WI38 (cell line): ENCODE results near the gene SSC5D.

Experiments
- H3K4me3 ChIP-seq: 2 replicates; pipeline ENCODE4 v1.5.1; 2011; ENCODE audit warnings: low read depth, mild to moderate bottlenecking, control low read depth, low read length
- TF ChIP-seq, protein P1 (sequence below): IDR thresholded peaks from 2 replicates; pipeline ENCODE4 v1.5.1; 2012; ENCODE audit warnings: low read depth, mild to moderate bottlenecking, control low read depth, low read length

SSC5D gene

DNA sequence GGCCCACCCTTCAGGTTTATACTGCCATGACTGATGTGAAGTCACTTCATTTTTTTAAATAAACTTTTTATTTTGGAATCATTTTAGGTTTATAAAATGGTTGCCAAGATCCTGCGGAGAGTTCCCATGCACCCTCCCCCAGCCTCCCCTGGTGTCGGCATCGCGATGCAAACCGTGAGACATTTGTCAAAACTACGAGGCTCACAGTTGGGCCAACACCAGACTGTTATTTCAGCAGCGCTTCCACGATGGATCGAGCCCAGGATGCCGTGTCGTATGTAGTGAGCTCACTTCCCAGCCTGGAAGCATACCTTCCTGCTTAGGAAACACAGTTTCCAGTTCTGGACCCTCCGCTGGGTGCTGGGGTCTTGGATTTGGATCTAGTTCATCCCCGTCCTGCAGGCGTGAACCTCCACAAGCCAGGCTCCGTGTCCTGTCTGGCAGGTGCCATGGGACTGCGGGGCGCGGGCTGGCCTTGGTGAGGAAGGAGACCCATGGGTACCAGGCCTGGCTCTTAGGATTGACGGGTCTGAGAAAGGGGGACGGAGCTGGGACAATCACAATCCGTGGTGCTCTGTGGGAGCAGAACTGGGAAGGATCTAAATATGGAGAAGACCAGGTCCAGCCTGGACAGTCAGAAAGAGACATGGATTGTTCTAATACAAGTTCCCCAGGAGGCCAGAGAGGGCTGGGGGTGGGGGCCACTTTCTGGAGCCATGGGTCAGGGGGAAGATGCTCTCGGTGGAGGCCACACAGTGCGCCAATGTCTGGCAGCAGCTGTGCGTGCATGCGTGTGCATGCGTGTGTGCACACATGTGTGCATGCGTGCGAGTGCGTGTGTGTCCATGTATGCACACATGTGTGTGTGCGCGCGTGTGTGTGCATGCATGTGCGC, 51.1 kb downstream of the SSC5D start:
- TF ChIP-seq, protein P1, sequence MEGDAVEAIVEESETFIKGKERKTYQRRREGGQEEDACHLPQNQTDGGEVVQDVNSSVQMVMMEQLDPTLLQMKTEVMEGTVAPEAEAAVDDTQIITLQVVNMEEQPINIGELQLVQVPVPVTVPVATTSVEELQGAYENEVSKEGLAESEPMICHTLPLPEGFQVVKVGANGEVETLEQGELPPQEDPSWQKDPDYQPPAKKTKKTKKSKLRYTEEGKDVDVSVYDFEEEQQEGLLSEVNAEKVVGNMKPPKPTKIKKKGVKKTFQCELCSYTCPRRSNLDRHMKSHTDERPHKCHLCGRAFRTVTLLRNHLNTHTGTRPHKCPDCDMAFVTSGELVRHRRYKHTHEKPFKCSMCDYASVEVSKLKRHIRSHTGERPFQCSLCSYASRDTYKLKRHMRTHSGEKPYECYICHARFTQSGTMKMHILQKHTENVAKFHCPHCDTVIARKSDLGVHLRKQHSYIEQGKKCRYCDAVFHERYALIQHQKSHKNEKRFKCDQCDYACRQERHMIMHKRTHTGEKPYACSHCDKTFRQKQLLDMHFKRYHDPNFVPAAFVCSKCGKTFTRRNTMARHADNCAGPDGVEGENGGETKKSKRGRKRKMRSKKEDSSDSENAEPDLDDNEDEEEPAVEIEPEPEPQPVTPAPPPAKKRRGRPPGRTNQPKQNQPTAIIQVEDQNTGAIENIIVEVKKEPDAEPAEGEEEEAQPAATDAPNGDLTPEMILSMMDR = no peak
- no peak overlapping the region for H3K4me3 ChIP-seq

DNA sequence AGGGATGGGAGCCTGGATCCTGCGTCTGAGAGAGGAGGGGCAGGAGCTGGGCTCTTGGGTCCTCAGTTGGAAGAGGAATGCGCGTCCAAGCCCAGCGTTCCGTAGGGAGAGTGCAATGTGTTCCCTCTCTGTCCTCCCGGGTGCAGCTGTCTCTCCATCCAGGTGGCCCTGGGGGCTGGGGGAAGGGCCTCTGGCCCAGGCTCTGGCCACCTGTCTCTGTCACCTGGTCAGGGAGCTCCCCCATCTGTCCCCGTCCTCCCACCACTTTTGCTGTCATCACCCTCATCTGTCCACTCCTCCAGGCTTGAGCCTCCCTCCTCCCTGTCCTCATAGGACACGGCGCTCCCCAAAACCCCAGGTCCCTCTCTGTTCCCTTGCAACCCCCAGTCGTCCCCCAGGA, 52.4 kb downstream of the SSC5D start:
- H3K4me3 ChIP-seq = no peak overlapping the region
- TF ChIP-seq, protein P1 = no peak

DNA sequence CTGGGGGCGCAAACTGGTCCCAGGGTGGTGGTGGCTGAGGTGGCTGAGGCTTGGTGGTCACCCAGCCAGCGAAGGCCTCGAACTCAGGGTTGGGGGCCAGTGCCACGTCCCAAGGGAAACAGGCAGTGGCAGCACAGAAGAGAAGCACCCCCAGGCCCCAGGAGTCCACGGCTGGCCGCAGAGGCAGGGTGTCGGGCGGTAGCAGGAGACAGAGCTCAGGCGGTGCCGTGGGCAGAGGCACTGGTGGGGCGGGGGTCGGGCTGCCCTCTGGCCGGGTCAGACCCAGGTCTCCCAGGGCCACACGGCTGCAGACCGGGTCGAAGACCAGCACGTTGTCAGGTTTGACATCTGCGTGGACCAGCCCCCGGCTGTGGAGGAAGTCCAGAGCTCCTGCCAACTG, 52.9 kb downstream of the SSC5D start:
- no peak overlapping the region for H3K4me3 ChIP-seq
- TF ChIP-seq, protein P1 = no peak

DNA sequence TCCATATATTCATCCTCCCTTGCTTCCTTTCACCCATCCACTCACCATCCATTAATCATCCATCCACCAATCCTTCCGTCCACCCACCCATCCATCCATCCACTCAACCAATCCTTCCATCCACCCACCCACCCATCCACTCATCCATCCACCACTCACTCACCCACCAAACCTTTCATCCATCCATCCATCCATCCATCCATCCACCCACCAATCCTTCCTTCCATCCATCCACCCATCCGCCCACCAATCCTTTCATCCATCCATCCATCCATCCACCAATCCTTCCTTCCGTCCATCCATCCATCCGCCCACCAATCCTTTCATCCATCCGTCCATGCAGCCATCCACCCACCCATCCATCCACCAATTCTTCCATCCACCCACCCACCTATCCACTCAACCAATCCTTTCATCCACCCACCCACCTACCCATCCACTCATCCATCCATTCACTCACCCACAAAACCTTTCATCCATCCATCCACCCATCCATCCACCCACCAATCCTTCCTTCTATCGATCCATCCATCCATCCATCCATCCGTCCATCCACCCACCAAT, 54.1 kb downstream of the SSC5D start:
- no peak overlapping the region for H3K4me3 ChIP-seq
- TF ChIP-seq, protein P1 = no peak

DNA sequence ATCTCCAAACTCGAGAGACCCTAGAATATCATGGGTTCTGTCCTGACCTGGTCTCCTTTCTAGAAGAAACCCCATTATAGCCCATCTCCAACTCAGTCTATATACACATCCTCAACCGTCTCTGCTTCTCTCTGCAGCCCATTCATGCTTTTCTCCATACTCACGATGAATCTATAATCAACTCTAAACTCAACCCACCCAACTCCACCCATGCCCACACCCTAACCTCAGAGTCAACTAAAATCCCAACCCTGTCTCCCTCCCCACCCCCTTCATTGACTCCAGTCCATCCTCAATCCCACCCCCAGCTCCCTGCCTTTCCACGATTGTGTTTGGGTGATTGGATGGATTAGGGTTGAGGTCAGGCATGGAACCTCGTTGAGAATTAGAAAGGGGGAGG, 55.3 kb downstream of the SSC5D start:
- H3K4me3 ChIP-seq = no peak overlapping the region

DNA sequence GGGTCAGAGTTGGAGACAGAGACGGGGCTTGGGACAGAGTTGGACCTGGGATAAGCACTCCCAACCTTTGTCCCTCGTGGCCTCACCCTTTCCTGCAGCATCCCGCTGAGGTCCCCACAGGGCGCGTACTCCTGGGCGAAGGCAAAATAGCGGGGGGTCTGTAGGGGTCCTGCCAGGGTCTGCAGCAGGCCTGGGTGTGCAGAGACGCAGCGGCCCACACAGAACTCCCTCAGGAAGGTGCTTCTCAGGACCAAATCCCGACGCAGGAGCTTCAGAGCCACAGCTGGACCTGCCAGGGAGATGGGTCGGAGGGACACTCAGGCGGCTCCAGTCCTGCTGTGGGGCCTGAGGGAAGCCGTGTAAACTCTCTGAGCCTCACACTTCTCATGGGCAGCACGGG, 55.8 kb downstream of the SSC5D start:
- TF ChIP-seq, protein P1 = no peak
- H3K4me3 ChIP-seq = no peak overlapping the region

More for the DNA sequence above, 55.3 kb downstream of the SSC5D start:
- TF ChIP-seq, protein P1 = no peak

DNA sequence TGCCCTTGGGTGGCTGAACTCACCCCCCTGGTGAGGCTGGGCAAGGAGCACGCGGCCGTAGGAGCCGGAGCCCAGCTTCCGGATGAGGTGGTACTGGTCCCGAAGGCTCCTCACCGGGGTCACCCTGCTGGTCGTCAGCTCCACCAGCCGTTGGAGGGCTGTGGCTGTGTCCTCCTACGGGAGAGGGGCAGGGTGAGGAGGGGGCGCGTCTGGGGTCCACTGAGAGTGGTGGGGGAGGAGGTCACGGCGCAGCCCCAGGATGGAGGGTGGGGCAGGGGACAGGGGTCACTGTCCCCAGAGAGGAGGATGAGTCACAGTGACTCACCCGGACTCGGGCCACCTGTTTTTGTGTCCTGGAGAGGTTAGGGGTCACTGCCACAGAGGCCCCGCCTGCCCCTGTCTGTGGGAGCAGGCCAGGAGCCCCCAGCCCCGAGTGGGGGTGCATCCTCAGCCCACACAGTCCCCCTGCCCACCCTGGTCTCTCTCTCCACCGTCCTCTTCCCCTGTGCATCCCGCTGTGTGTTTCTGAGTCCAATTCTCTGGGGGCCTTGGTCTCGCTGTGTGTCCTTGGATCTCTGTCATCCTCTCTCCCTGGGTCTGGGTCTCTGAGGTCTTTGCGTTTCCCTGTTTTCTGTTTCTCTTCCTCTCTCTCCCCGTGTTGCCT, 56.7 kb downstream of the SSC5D start:
- H3K4me3 ChIP-seq = no peak overlapping the region
- TF ChIP-seq, protein P1 = no peak
